ENCODE data around the gene NDFIP2.

- TF ChIP-seq CTCF (IDR thresholded peaks at IDR 0.05 in 8 of 11, conservative IDR thresholded peaks at IDR 0.05 in 3 of 11) = no peak
- TF ChIP-seq POLR2A (IDR thresholded peaks at IDR 0.05) = no peak
Measured at GRCh38 chr13:79525064-79525857, 44.3 kb downstream of the NDFIP2 start.

All from spleen (tissue), 7 donors.